ENCODE data around the gene DNMBP. TPM values are rescaled to one million over a fixed set of nuclear protein-coding genes. Genes with fewer than 3 reads are reported as not detected.

The DNMBP gene
- total RNA-seq, 1 experiment from 2014 or later, result 13.8 TPM

GRCh38 chr10:99917963-99918825 is 91.6 kb downstream of the DNMBP start:
- no peak overlapping the region for H3K9ac ChIP-seq (ENCODE audit: low read length)
- no peak overlapping the region for H3K27ac ChIP-seq (ENCODE audit: low read length)
- H2AFZ ChIP-seq (ENCODE audit: low read length), result no peak overlapping the region
- H3K79me2 ChIP-seq (ENCODE audit: low read length), result peaks cover 33% of the 10 kb centered on the region
- no peaks in the 10 kb centered on the region for H3K9me2 ChIP-seq (replicated peaks; ENCODE audit: insufficient read depth, low read length)
- peak; percentile 32 for DNase-seq
- no peak overlapping the region for H3K4me3 ChIP-seq (ENCODE audit: low read length)
- no peak overlapping the region for H3K4me2 ChIP-seq (ENCODE audit: low read depth, low read length, poor library complexity, severe bottlenecking)
- H3K36me3 ChIP-seq (ENCODE audit: insufficient read depth, low read length), result no peaks in the 10 kb centered on the region
- H3K4me1 ChIP-seq (ENCODE audit: low read length), result no peaks in the 10 kb centered on the region
- no peaks in the 10 kb centered on the region for H3K27me3 ChIP-seq (ENCODE audit: low read length)
- H3K9me3 ChIP-seq (ENCODE audit: low read length), result no peaks in the 10 kb centered on the region
- 0 out of 2 replicates have a peak, but pooled peaks cover 3% of the 10 kb centered on the region for H4K20me1 ChIP-seq (ENCODE audit: insufficient read depth, low read depth, low read length)

- Histone ChIP-seq H3K36me3 (ENCODE audit: insufficient read depth, low read length) (no peaks in the 10 kb centered on the region), H3K9me2 (replicated peaks; ENCODE audit: insufficient read depth, low read length) (no peaks in the 10 kb centered on the region), H3K4me1 (ENCODE audit: low read length) (no peaks in the 10 kb centered on the region), H3K79me2 (ENCODE audit: low read length) (peaks cover 25% of the 10 kb centered on the region), H4K20me1 (ENCODE audit: insufficient read depth, low read depth, low read length) (0 out of 2 replicates have a peak, but pooled peaks cover 3% of the 10 kb centered on the region), H3K4me3 (ENCODE audit: low read length) (no peak overlapping the region), H3K27ac (ENCODE audit: low read length) (no peak overlapping the region), H2AFZ (ENCODE audit: low read length) (no peak overlapping the region), H3K9ac (ENCODE audit: low read length) (no peak overlapping the region), H3K4me2 (ENCODE audit: low read depth, low read length, poor library complexity, severe bottlenecking) (no peak overlapping the region), H3K27me3 (ENCODE audit: low read length) (no peaks in the 10 kb centered on the region), H3K9me3 (ENCODE audit: low read length) (no peaks in the 10 kb centered on the region)
- no peak for DNase-seq
Observed at GRCh38 chr10:99916776-99917175, 93.0 kb downstream of the DNMBP start.

- H3K27me3 ChIP-seq (ENCODE audit: low read length), result no peaks in the 10 kb centered on the region
- no peak overlapping the region for H3K4me3 ChIP-seq (ENCODE audit: low read length)
- 0 out of 2 replicates have a peak, but pooled peaks cover 3% of the 10 kb centered on the region for H4K20me1 ChIP-seq (ENCODE audit: insufficient read depth, low read depth, low read length)
- H3K27ac ChIP-seq (ENCODE audit: low read length), result no peak overlapping the region
- no peaks in the 10 kb centered on the region for H3K4me1 ChIP-seq (ENCODE audit: low read length)
- peaks cover 20% of the 10 kb centered on the region for H3K79me2 ChIP-seq (ENCODE audit: low read length)
- H3K9ac ChIP-seq (ENCODE audit: low read length), result no peak overlapping the region
- no peak overlapping the region for H2AFZ ChIP-seq (ENCODE audit: low read length)
- DNase-seq, result no peak
- H3K9me3 ChIP-seq (ENCODE audit: low read length), result no peaks in the 10 kb centered on the region
- H3K9me2 ChIP-seq (replicated peaks; ENCODE audit: insufficient read depth, low read length), result no peaks in the 10 kb centered on the region
- no peak overlapping the region for H3K4me2 ChIP-seq (ENCODE audit: low read depth, low read length, poor library complexity, severe bottlenecking)
- H3K36me3 ChIP-seq (ENCODE audit: insufficient read depth, low read length), result no peaks in the 10 kb centered on the region
Observed at GRCh38 chr10:99915414-99915813, 94.3 kb downstream of the DNMBP start.

- no peak for DNase-seq
- peaks cover 20% of the 10 kb centered on the region for H3K79me2 ChIP-seq (ENCODE audit: low read length)
Observed at GRCh38 chr10:99914236-99914635, 95.5 kb downstream of the DNMBP start.

GRCh38 chr10:99913831-99914235 is 95.9 kb downstream of the DNMBP start:
- H3K9me2 ChIP-seq (replicated peaks; ENCODE audit: insufficient read depth, low read length), result no peaks in the 10 kb centered on the region
- H4K20me1 ChIP-seq (ENCODE audit: insufficient read depth, low read depth, low read length), result 0 out of 2 replicates have a peak, but pooled peaks cover 3% of the 10 kb centered on the region
- H3K27ac ChIP-seq (ENCODE audit: low read length), result no peak overlapping the region
- H3K27me3 ChIP-seq (ENCODE audit: low read length), result no peaks in the 10 kb centered on the region
- H3K4me1 ChIP-seq (ENCODE audit: low read length), result no peaks in the 10 kb centered on the region
- DNase-seq, result no peak
- peaks cover 16% of the 10 kb centered on the region for H3K79me2 ChIP-seq (ENCODE audit: low read length)
- H3K9me3 ChIP-seq (ENCODE audit: low read length), result no peaks in the 10 kb centered on the region
- no peak overlapping the region for H3K4me3 ChIP-seq (ENCODE audit: low read length)
- H3K9ac ChIP-seq (ENCODE audit: low read length), result no peak overlapping the region
- no peak overlapping the region for H2AFZ ChIP-seq (ENCODE audit: low read length)
- no peaks in the 10 kb centered on the region for H3K36me3 ChIP-seq (ENCODE audit: insufficient read depth, low read length)
- no peak overlapping the region for H3K4me2 ChIP-seq (ENCODE audit: low read depth, low read length, poor library complexity, severe bottlenecking)

More at GRCh38 chr10:99914236-99914635, 95.5 kb downstream of the DNMBP start:
- H3K27ac ChIP-seq (ENCODE audit: low read length), result no peak overlapping the region
- no peak overlapping the region for H3K4me2 ChIP-seq (ENCODE audit: low read depth, low read length, poor library complexity, severe bottlenecking)
- H3K4me3 ChIP-seq (ENCODE audit: low read length), result no peak overlapping the region
- H3K27me3 ChIP-seq (ENCODE audit: low read length), result no peaks in the 10 kb centered on the region
- no peaks in the 10 kb centered on the region for H3K4me1 ChIP-seq (ENCODE audit: low read length)
- no peak overlapping the region for H3K9ac ChIP-seq (ENCODE audit: low read length)
- 0 out of 2 replicates have a peak, but pooled peaks cover 3% of the 10 kb centered on the region for H4K20me1 ChIP-seq (ENCODE audit: insufficient read depth, low read depth, low read length)
- no peaks in the 10 kb centered on the region for H3K9me2 ChIP-seq (replicated peaks; ENCODE audit: insufficient read depth, low read length)
- H2AFZ ChIP-seq (ENCODE audit: low read length), result no peak overlapping the region
- no peaks in the 10 kb centered on the region for H3K36me3 ChIP-seq (ENCODE audit: insufficient read depth, low read length)
- H3K9me3 ChIP-seq (ENCODE audit: low read length), result no peaks in the 10 kb centered on the region

GRCh38 chr10:99912041-99912440 is 97.7 kb downstream of the DNMBP start:
- Histone ChIP-seq H3K27me3 (ENCODE audit: low read length) (no peaks in the 10 kb centered on the region), H2AFZ (ENCODE audit: low read length) (no peak overlapping the region), H3K9me3 (ENCODE audit: low read length) (no peaks in the 10 kb centered on the region), H3K36me3 (ENCODE audit: insufficient read depth, low read length) (0 out of 2 replicates have a peak, but pooled peaks cover 4% of the 10 kb centered on the region), H3K4me1 (ENCODE audit: low read length) (no peaks in the 10 kb centered on the region), H3K4me2 (ENCODE audit: low read depth, low read length, poor library complexity, severe bottlenecking) (no peak overlapping the region), H4K20me1 (ENCODE audit: insufficient read depth, low read depth, low read length) (0 out of 2 replicates have a peak, but pooled peaks cover 3% of the 10 kb centered on the region), H3K9ac (ENCODE audit: low read length) (no peak overlapping the region), H3K79me2 (ENCODE audit: low read length) (peaks cover 9% of the 10 kb centered on the region), H3K27ac (ENCODE audit: low read length) (no peak overlapping the region), H3K9me2 (replicated peaks; ENCODE audit: insufficient read depth, low read length) (no peaks in the 10 kb centered on the region), H3K4me3 (ENCODE audit: low read length) (no peak overlapping the region)
- no peak for DNase-seq

- Histone ChIP-seq H3K4me1 (ENCODE audit: low read length) (no peaks in the 10 kb centered on the region), H3K27ac (ENCODE audit: low read length) (no peak overlapping the region), H3K27me3 (ENCODE audit: low read length) (no peaks in the 10 kb centered on the region), H2AFZ (ENCODE audit: low read length) (no peak overlapping the region), H4K20me1 (ENCODE audit: insufficient read depth, low read depth, low read length) (no peaks in the 10 kb centered on the region), H3K9me2 (replicated peaks; ENCODE audit: insufficient read depth, low read length) (no peaks in the 10 kb centered on the region), H3K36me3 (ENCODE audit: insufficient read depth, low read length) (0 out of 2 replicates have a peak, but pooled peaks cover 4% of the 10 kb centered on the region), H3K4me3 (ENCODE audit: low read length) (no peak overlapping the region), H3K79me2 (ENCODE audit: low read length) (no peaks in the 10 kb centered on the region), H3K4me2 (ENCODE audit: low read depth, low read length, poor library complexity, severe bottlenecking) (no peak overlapping the region), H3K9me3 (ENCODE audit: low read length) (no peaks in the 10 kb centered on the region), H3K9ac (ENCODE audit: low read length) (no peak overlapping the region)
- DNase-seq, result no peak
Observed at GRCh38 chr10:99908512-99908911, 101.2 kb downstream of the DNMBP start.

GRCh38 chr10:99906470-99906869 is 103.3 kb downstream of the DNMBP start:
- Histone ChIP-seq H3K9ac (ENCODE audit: low read length) (no peak overlapping the region), H3K27ac (ENCODE audit: low read length) (no peak overlapping the region), H3K9me3 (ENCODE audit: low read length) (no peaks in the 10 kb centered on the region), H3K79me2 (ENCODE audit: low read length) (no peaks in the 10 kb centered on the region), H3K4me3 (ENCODE audit: low read length) (no peak overlapping the region), H3K9me2 (replicated peaks; ENCODE audit: insufficient read depth, low read length) (no peaks in the 10 kb centered on the region), H3K27me3 (ENCODE audit: low read length) (no peaks in the 10 kb centered on the region), H3K4me1 (ENCODE audit: low read length) (no peaks in the 10 kb centered on the region), H4K20me1 (ENCODE audit: insufficient read depth, low read depth, low read length) (no peaks in the 10 kb centered on the region), H3K36me3 (ENCODE audit: insufficient read depth, low read length) (0 out of 2 replicates have a peak, but pooled peaks cover 4% of the 10 kb centered on the region), H2AFZ (ENCODE audit: low read length) (no peak overlapping the region), H3K4me2 (ENCODE audit: low read depth, low read length, poor library complexity, severe bottlenecking) (no peak overlapping the region)
- DNase-seq, result no peak

Measured in Karpas-422 (cell line).